Duodenal mucosa (tissue), 2 donors: Measurements from ENCODE around the gene SRXN1.

Experiments used
- H3K27ac ChIP-seq: one replicate; pipeline ENCODE4 v1.7.0; 2013; ENCODE audit warnings: low read depth, low read length
- H3K27me3 ChIP-seq, 2 donors: one replicate each; pipeline ENCODE4 v1.7.0; 2013; ENCODE audit warnings: low read length in 2 of 2, control low read depth in 1 of 2; ENCODE audit not compliant: insufficient read depth in 2 of 2, control insufficient read depth in 1 of 2
- H3K36me3 ChIP-seq, 2 donors: one replicate each; pipeline ENCODE4 v1.7.0; 2013; ENCODE audit warnings: low read length in 2 of 2, control low read depth in 1 of 2; ENCODE audit not compliant: insufficient read depth in 2 of 2, control insufficient read depth in 1 of 2
- H3K4me1 ChIP-seq, 2 donors: one replicate each; pipeline ENCODE4 v1.7.0; 2013; ENCODE audit warnings: low read length in 2 of 2, control low read depth in 1 of 2; ENCODE audit not compliant: insufficient read depth in 2 of 2, control insufficient read depth in 1 of 2
- H3K4me3 ChIP-seq, 2 donors: one replicate each; pipeline ENCODE4 v1.7.0; 2013; ENCODE audit warnings: low read length in 2 of 2, low read depth in 1 of 2
- H3K9ac ChIP-seq, 2 donors: one replicate each; pipeline ENCODE4 v1.7.0; 2013; ENCODE audit warnings: low read length in 2 of 2, low read depth in 1 of 2
- H3K9me3 ChIP-seq, 2 donors: one replicate each; pipeline ENCODE4 v1.7.0; 2013; ENCODE audit warnings: low read length in 2 of 2, control low read depth in 1 of 2; ENCODE audit not compliant: control insufficient read depth in 1 of 2

The SRXN1 gene

GRCh38 chr20:689947-690346 is 36.9 kb upstream of the SRXN1 start:
- Histone ChIP-seq H3K27ac (no peak overlapping the region), H3K4me1 (no peaks in the 10 kb centered on the region), H3K9ac (no peak overlapping the region), H3K36me3 (no peaks in the 10 kb centered on the region), H3K27me3 (peaks cover 5 to 21% of the 10 kb centered on the region in 2 donors), H3K9me3 (no peaks in the 10 kb centered on the region), H3K4me3 (no peak overlapping the region)

- no peak overlapping the region for H3K9ac ChIP-seq
- H3K9me3 ChIP-seq: no peaks in the 10 kb centered on the region
- peaks cover 5 to 21% of the 10 kb centered on the region in 2 donors for H3K27me3 ChIP-seq
- H3K4me1 ChIP-seq: no peaks in the 10 kb centered on the region
- H3K4me3 ChIP-seq: no peak overlapping the region
- H3K27ac ChIP-seq: no peak overlapping the region
- no peaks in the 10 kb centered on the region for H3K36me3 ChIP-seq
Measured at GRCh38 chr20:689348-689747, 36.3 kb upstream of the SRXN1 start.

GRCh38 chr20:688809-689212 is 35.8 kb upstream of the SRXN1 start:
- no peaks in the 10 kb centered on the region for H3K9me3 ChIP-seq
- H3K4me3 ChIP-seq: no peak overlapping the region
- no peak overlapping the region for H3K27ac ChIP-seq
- no peak overlapping the region for H3K9ac ChIP-seq
- H3K27me3 ChIP-seq: peaks cover 5 to 21% of the 10 kb centered on the region in 2 donors
- H3K4me1 ChIP-seq: no peaks in the 10 kb centered on the region
- no peaks in the 10 kb centered on the region for H3K36me3 ChIP-seq

GRCh38 chr20:687468-688203 is 34.6 kb upstream of the SRXN1 start:
- Histone ChIP-seq H3K4me1 (no peaks in the 10 kb centered on the region), H3K36me3 (no peaks in the 10 kb centered on the region), H3K9ac (no peak overlapping the region), H3K9me3 (no peaks in the 10 kb centered on the region), H3K27me3 (peaks cover 5 to 25% of the 10 kb centered on the region in 2 donors), H3K27ac (no peak overlapping the region), H3K4me3 (no peak overlapping the region)

GRCh38 chr20:684676-685319 is 31.8 kb upstream of the SRXN1 start:
- H3K27me3 ChIP-seq: peaks cover 5 to 25% of the 10 kb centered on the region in 2 donors
- no peak overlapping the region for H3K4me3 ChIP-seq
- no peak overlapping the region for H3K27ac ChIP-seq

GRCh38 chr20:682123-682522 is 29.1 kb upstream of the SRXN1 start:
- H3K9me3 ChIP-seq: no peaks in the 10 kb centered on the region
- H3K4me3 ChIP-seq: no peak overlapping the region
- no peak overlapping the region for H3K9ac ChIP-seq
- no peaks in the 10 kb centered on the region for H3K36me3 ChIP-seq
- H3K4me1 ChIP-seq: no peaks in the 10 kb centered on the region
- no peak overlapping the region for H3K27ac ChIP-seq
- H3K27me3 ChIP-seq: peaks cover 11 to 15% of the 10 kb centered on the region in 2 donors

More at GRCh38 chr20:684676-685319, 31.8 kb upstream of the SRXN1 start:
- Histone ChIP-seq H3K4me1 (no peaks in the 10 kb centered on the region), H3K36me3 (no peaks in the 10 kb centered on the region), H3K9ac (no peak overlapping the region), H3K9me3 (no peaks in the 10 kb centered on the region)

- Histone ChIP-seq H3K9me3 (no peaks in the 10 kb centered on the region), H3K27ac (no peak overlapping the region), H3K36me3 (no peaks in the 10 kb centered on the region), H3K27me3 (peaks cover 21 to 25% of the 10 kb centered on the region in 2 donors), H3K4me3 (no peak overlapping the region), H3K9ac (no peak overlapping the region), H3K4me1 (peaks cover 0 to 4% of the 10 kb centered on the region in 2 donors)
Measured at GRCh38 chr20:680638-681187, 27.7 kb upstream of the SRXN1 start.

- no peaks in the 10 kb centered on the region for H3K9me3 ChIP-seq
- peaks cover 32 to 44% of the 10 kb centered on the region in 2 donors for H3K27me3 ChIP-seq
- H3K9ac ChIP-seq: no peak overlapping the region
Measured at GRCh38 chr20:677957-678356, 25.0 kb upstream of the SRXN1 start.

GRCh38 chr20:676967-677366 is 24.0 kb upstream of the SRXN1 start:
- Histone ChIP-seq H3K36me3 (no peaks in the 10 kb centered on the region), H3K9me3 (no peaks in the 10 kb centered on the region), H3K27ac (no peak overlapping the region), H3K27me3 (peaks cover 36 to 50% of the 10 kb centered on the region in 2 donors), H3K4me1 (peaks cover 0 to 5% of the 10 kb centered on the region in 2 donors), H3K9ac (no peak overlapping the region), H3K4me3 (no peak overlapping the region)

More at GRCh38 chr20:677957-678356, 25.0 kb upstream of the SRXN1 start:
- Histone ChIP-seq H3K4me3 (no peak overlapping the region), H3K4me1 (peaks cover 0 to 5% of the 10 kb centered on the region in 2 donors), H3K36me3 (no peaks in the 10 kb centered on the region), H3K27ac (no peak overlapping the region)

GRCh38 chr20:676315-676937 is 23.4 kb upstream of the SRXN1 start:
- H3K4me3 ChIP-seq: no peak overlapping the region
- H3K27ac ChIP-seq: no peak overlapping the region
- H3K9me3 ChIP-seq: no peaks in the 10 kb centered on the region
- peaks cover 42 to 55% of the 10 kb centered on the region in 2 donors for H3K27me3 ChIP-seq
- H3K9ac ChIP-seq: no peak overlapping the region
- H3K36me3 ChIP-seq: no peaks in the 10 kb centered on the region
- H3K4me1 ChIP-seq: peaks cover 0 to 5% of the 10 kb centered on the region in 2 donors
